Heart right ventricle (tissue), 16 donors: Measurements from ENCODE around the gene GBE1. TPM values are rescaled to one million over a fixed set of nuclear protein-coding genes. Genes with fewer than 3 reads are reported as not detected.

ENCODE experiments used
- ATAC-seq, 8 donors: fragments of 200-7000 bp; cut with Tn5 transposase; one replicate each; pipeline ENCODE4 v1.9.1; 2020; ENCODE audit warnings: mild to moderate bottlenecking in 8 of 8, moderate library complexity in 8 of 8, moderate number of reproducible peaks in 1 of 8
- DNase-seq, 2 donors: peaks; one replicate each; pipeline ENCODE4 v3.0.0-alpha.2; 2020
- H3K27ac ChIP-seq, 10 donors: fragments of 200-600 bp; sonication (generic) in 2 of 10; one replicate each; pipeline versions ENCODE4 v1.5.0 to v1.8.0; 2020 to 2022; ENCODE audit warnings: mild to moderate bottlenecking in 3 of 10
- H3K27me3 ChIP-seq, 7 donors: fragments of 200-600 bp; one replicate each; pipeline ENCODE4 v1.8.0; 2021 to 2022; ENCODE audit warnings: mild to moderate bottlenecking in 2 of 7
- H3K36me3 ChIP-seq, 9 donors: fragments of 200-600 bp; sonication (generic) in 1 of 9; one replicate each; pipeline versions ENCODE4 v1.5.0 to v1.8.0; 2020 to 2022; ENCODE audit warnings: mild to moderate bottlenecking in 2 of 9
- H3K4me1 ChIP-seq, 9 donors: fragments of 200-600 bp; sonication (generic) in 1 of 9; one replicate each; pipeline versions ENCODE4 v1.5.0 to v1.8.0; 2020 to 2022; ENCODE audit warnings: mild to moderate bottlenecking in 4 of 9
- H3K4me3 ChIP-seq, 10 donors: fragments of 200-600 bp; sonication (generic) in 2 of 10; one replicate each; pipeline versions ENCODE4 v1.5.0 to v1.8.0; 2020 to 2022; ENCODE audit warnings: mild to moderate bottlenecking in 7 of 10, moderate library complexity in 2 of 10
- H3K9me3 ChIP-seq, 11 donors: fragments of 200-600 bp in 10 of 11; sonication (generic) in 2 of 11; one replicate each; pipeline versions ENCODE4 v1.5.0 to v1.8.0; 2013 to 2022; ENCODE audit warnings: mild to moderate bottlenecking in 2 of 11, control low read depth in 1 of 11, moderate library complexity in 1 of 11
- WGBS, 2 donors: extraction: QIAGEN DNeasy Blood & Tissue Kit; methylation state at CpG; one replicate each; pipeline ENCODE4 v1.1.7; 2013; ENCODE audit warnings: inconsistent platforms in 1 of 2; 5-methylcytosine and 5-hydroxymethylcytosine counted together
- intact Hi-C, 10 donors: fragments of 100-400 bp; cut with DNase I; formaldehyde crosslinking; loops; one replicate each; pipeline versions ENCODE4 v1.11.1 to v1.14.2; 2022
- polyA plus RNA-seq, 2 donors: library from polyadenylated mRNA; stranded (reverse); fragments of 200-250 nt; gene quantifications; one replicate each; pipeline ENCODE4 v1.2.3, GENCODE V29; 2013
- total RNA-seq, 10 donors: library from RNA; stranded (reverse); fragmentation: NEBNext Ultra II Directional in 3 of 10; extraction: Animal tissue kit (Norgen Biotek cat#: 25700) in 3 of 10; gene quantifications; one replicate each; pipeline versions ENCODE4 v1.2.1 to v1.2.4, GENCODE V29; 2021 to 2023
- TF ChIP-seq, protein P1 (sequence below), 9 donors: fragments of 200-600 bp; sonication (generic) in 2 of 9; IDR thresholded peaks; one replicate each; pipeline versions ENCODE4 v1.5.0 to v1.8.0; 2021 to 2022; ENCODE audit warnings: antibody characterized with exemption in 9 of 9, mild to moderate bottlenecking in 5 of 9, moderate library complexity in 1 of 9
- donor health status: Arrhythmogenic right ventricular cardiomyopathy.
- donor health status: ischemic (EF 13 %, LVEDD 7.1; RV severe dilation, severe dysfunction).
- donor health status: healthy with polysubstance abuse.
- donor health status: DM: no; HTN: yes; CAD: no.
- donor health status: DM: no; HTN: no; CAD: no.
- donor health status: ischemic (EF 25% LVEDD 6.9; RV normal size, moderate dysfunction).
- donor health status: ischemic (EF 25% LVEDD 5.7; RV mildly dilated, moderate dysfunction).
- donor health status: healthy.
- donor health status: DM: yes; HTN: yes; CAD: no.
- donor health status: Ischemic cardiomyopathy.
- donor health status: ischemic (EF 35%, LVEDD 5.7; RV mildly dilated, moderate dysfunction).
- donor health status: nonischemic (EF 11% LVEDD 7.7; RV severe dilation, severe dysfunction).
- donor health status: DM: yes; HTN: yes; CAD: no.
- donor health status: PGD.
- donor health status: ischemic (EF 29% LVEDD 5.4; RV normal size, mild dysfunction).
- donor health status: nonischemic (EF 23%, LVEDD 6.1; RV moderate dilation, normal function).

GBE1 gene
- total and polyA plus RNA-seq, 12 donors, result 24.8 to 153 (median 98.8) TPM

DNA sequence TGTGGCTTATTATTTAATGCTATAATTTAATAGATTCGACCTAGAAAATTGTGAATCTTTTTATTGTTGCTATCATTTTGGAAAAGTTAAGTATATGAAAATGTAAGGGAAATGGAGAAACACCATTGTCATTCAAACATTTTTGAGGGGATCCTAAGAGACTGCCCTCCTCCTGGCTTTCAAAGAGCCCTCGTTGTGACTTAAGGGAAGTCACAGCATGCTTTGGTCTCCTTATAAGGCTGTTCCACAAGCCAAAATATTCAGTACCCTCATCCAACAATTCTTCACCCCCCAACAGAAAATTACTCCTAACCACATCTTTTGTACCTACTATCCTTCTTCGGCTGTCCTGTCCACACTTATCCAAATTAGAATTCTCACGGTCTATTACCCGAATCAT is 140.2 kb downstream of the GBE1 start:
- H3K36me3 ChIP-seq, result peaks cover 0 to 17% (median 0%) of the 10 kb centered on the region in 9 donors
- no peaks in the 10 kb centered on the region for H3K27me3 ChIP-seq
- TF ChIP-seq, protein P1, sequence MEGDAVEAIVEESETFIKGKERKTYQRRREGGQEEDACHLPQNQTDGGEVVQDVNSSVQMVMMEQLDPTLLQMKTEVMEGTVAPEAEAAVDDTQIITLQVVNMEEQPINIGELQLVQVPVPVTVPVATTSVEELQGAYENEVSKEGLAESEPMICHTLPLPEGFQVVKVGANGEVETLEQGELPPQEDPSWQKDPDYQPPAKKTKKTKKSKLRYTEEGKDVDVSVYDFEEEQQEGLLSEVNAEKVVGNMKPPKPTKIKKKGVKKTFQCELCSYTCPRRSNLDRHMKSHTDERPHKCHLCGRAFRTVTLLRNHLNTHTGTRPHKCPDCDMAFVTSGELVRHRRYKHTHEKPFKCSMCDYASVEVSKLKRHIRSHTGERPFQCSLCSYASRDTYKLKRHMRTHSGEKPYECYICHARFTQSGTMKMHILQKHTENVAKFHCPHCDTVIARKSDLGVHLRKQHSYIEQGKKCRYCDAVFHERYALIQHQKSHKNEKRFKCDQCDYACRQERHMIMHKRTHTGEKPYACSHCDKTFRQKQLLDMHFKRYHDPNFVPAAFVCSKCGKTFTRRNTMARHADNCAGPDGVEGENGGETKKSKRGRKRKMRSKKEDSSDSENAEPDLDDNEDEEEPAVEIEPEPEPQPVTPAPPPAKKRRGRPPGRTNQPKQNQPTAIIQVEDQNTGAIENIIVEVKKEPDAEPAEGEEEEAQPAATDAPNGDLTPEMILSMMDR (IDR thresholded peaks at IDR 0.05), result no peak
- no peaks in the 10 kb centered on the region for H3K9me3 ChIP-seq
- WGBS, 2 donors, result 92 to 94% methylated on average over 5 of the region's 5 CpGs
- H3K4me3 ChIP-seq, result no peak overlapping the region
- intact Hi-C loops, result no loop called here
- no peak for DNase-seq
- H3K27ac ChIP-seq, result no peak overlapping the region
- H3K4me1 ChIP-seq, result peaks cover 0 to 15% (median 11%) of the 10 kb centered on the region in 9 donors
- ATAC-seq, result no peak

DNA sequence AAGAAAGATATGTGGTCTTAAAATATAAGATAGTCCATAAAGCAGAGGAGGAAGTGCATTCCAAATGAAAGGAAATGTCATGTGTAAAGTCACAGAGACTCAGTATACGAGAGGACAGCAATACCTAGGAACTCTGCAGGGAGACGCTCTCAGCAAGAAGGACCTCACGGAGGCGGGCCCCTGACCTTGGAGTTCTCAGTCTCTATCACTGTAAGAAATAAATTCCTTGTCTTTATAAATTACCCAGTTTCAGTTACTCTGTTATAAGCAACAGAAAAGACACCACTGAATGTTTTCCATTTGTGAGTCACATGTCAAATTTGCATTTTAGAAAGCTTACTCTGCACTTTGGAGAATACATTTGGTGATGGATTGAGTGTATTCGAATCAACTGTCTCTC is 140.6 kb downstream of the GBE1 start:
- peaks cover 0 to 12% (median 7%) of the 10 kb centered on the region in 9 donors for H3K4me1 ChIP-seq
- H3K27me3 ChIP-seq, result no peaks in the 10 kb centered on the region
- no peaks in the 10 kb centered on the region for H3K9me3 ChIP-seq
- no peak overlapping the region for H3K4me3 ChIP-seq
- 93 to 97% methylated on average over 5 of the region's 5 CpGs for WGBS, 2 donors
- TF ChIP-seq, protein P1 (IDR thresholded peaks at IDR 0.05), result no peak
- no peak overlapping the region for H3K27ac ChIP-seq
- peaks cover 0 to 17% (median 0%) of the 10 kb centered on the region in 9 donors for H3K36me3 ChIP-seq
- intact Hi-C loops, result no loop called here
- no peak for ATAC-seq
- DNase-seq, result no peak

DNA sequence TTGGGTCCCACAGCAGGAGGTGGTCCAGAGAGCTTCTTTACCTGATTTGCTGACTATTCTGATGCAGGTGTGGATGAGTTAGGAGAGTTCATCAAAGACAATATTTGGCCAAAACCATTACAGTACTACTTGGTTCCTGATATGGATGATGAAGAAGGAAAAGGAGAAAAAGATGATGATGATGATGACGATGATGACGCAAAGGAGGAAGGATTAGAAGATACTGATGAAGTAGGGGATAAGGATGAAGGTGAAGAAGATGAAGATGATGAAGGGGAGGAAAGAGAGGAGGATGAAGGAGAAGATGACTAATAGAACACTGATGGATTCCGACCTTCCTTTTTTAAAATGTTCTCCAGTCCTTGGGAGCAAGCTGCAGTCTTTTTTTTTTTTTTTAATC is 148.7 kb downstream of the GBE1 start:
- Histone ChIP-seq H3K36me3 (peaks cover 0 to 27% (median 0%) of the 10 kb centered on the region in 9 donors), H3K9me3 (no peaks in the 10 kb centered on the region), H3K27ac (no peak overlapping the region), H3K27me3 (no peaks in the 10 kb centered on the region), H3K4me1 (peaks cover 0 to 10% (median 0%) of the 10 kb centered on the region in 9 donors), H3K4me3 (no peak overlapping the region)
- ATAC-seq (no peak), DNase-seq (no peak)
- TF ChIP-seq, protein P1 (IDR thresholded peaks at IDR 0.05), result no peak
- intact Hi-C loops, result no loop called here
- 99 to 100% methylated on average over 3 of the region's 3 CpGs for WGBS, 2 donors

DNA sequence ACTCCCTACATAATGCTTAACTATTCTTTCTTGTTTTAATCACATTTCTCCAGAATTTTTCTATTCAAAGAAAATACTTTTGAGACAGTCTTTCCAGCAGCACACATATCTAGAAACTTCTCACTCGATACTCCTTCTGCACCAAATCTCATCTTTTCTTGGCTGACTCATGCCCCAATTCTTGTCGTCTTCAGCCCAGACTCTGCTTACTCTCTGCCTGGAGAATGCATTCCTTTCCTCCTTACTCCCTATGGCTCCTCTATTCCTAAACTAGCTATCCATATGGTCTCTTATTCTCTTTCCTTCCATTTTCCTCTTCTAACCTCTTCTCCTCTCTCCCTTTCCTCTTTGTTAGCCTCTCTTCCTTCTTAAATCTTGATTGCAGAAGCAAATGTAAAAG is 158.7 kb downstream of the GBE1 start:
- ATAC-seq (no peak), DNase-seq (no peak)
- H3K4me1 ChIP-seq, result peaks cover 0 to 6% (median 0%) of the 10 kb centered on the region in 9 donors
- H3K9me3 ChIP-seq, result no peaks in the 10 kb centered on the region
- intact Hi-C loops, result no loop called here
- H3K27me3 ChIP-seq, result no peaks in the 10 kb centered on the region
- no peak overlapping the region for H3K4me3 ChIP-seq
- peaks cover 0 to 11% (median 0%) of the 10 kb centered on the region in 9 donors for H3K36me3 ChIP-seq
- no peak overlapping the region for H3K27ac ChIP-seq
- 63 to 80% methylated on average over 2 of the region's 2 CpGs for WGBS, 2 donors
- TF ChIP-seq, protein P1 (IDR thresholded peaks at IDR 0.05), result no peak
